GM23248 (cell line): Measurements from ENCODE around the gene EFEMP1.

Experiments
- EZH2 ChIP-seq: fragments of 200-600 bp; sonication (generic); IDR thresholded peaks from 2 replicates; pipeline ENCODE4 v1.6.1; 2018; ENCODE audit warnings: antibody characterized with exemption, mild to moderate bottlenecking; ENCODE audit not compliant: insufficient read depth, poor library complexity, severe bottlenecking
- EZH2phosphoT487 ChIP-seq: fragments of 200-600 bp; sonication (generic); IDR thresholded peaks from 2 replicates; pipeline ENCODE4 v1.6.1; 2018; ENCODE audit warnings: antibody characterized with exemption, moderate library complexity, mild to moderate bottlenecking, low read depth; ENCODE audit not compliant: insufficient read depth

DNA sequence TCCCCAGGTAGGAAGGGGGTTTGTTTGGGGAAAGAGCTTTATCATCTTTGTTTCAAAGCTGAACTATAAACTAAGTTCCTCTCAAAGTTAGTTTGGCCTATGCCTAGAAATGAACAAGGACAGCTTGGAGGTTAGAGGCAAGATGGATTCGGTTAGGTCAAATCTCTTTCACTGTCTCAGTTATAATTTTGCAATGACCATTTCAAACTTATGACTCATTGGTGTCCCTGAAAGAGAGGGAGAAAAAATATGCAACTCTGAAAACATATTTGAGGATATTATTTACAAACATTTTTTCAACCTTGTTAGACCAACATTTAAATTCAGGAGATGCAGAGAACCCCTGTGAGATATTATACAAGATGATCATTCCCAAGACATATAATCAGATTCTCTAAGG lies 95.7 kb downstream of the EFEMP1 start:
- TF ChIP-seq EZH2 (no peak), EZH2phosphoT487 (no peak)
